Hepatocyte (in vitro differentiated cells): ENCODE data around the gene PEX7. TPM values are rescaled to one million over a fixed set of nuclear protein-coding genes. Genes with fewer than 3 reads are reported as not detected.
"Not testable (repeated sequence)": the region's sequence is repeated elsewhere in the genome, so short reads cannot be mapped to it uniquely, and the experiment has no call there.

Source experiments
- DNase-seq: peaks from one replicate; pipeline ENCODE4 v3.0.0-alpha.2; 2016; ENCODE audit warnings: low spot score
- H2AFZ ChIP-seq: fragments of 200-600 bp; sonication (generic); 2 replicates; pipeline ENCODE4 v1.6.0; 2016; ENCODE audit warnings: antibody characterized with exemption, mild to moderate bottlenecking
- H3K27ac ChIP-seq: fragments of 200-600 bp; sonication (generic); 2 replicates; pipeline ENCODE4 v1.5.1; 2016; ENCODE audit warnings: mild to moderate bottlenecking
- H3K27me3 ChIP-seq: fragments of 200-600 bp; sonication (generic); 2 replicates; pipeline ENCODE4 v1.6.1; 2016
- H3K36me3 ChIP-seq: fragments of 200-600 bp; sonication (generic); replicated peaks from 2 replicates; pipeline ENCODE4 v1.5.1; 2016; ENCODE audit warnings: low read depth; ENCODE audit not compliant: insufficient read depth
- H3K4me1 ChIP-seq: fragments of 200-600 bp; sonication (generic); 2 replicates; pipeline ENCODE4 v1.5.1; 2016; ENCODE audit warnings: mild to moderate bottlenecking, moderate library complexity; ENCODE audit not compliant: insufficient read depth
- H3K4me2 ChIP-seq: fragments of 200-600 bp; sonication (generic); 2 replicates; pipeline ENCODE4 v1.6.0; 2016
- H3K4me3 ChIP-seq: fragments of 200-600 bp; sonication (generic); 2 replicates; pipeline ENCODE4 v1.5.1; 2016; ENCODE audit warnings: mild to moderate bottlenecking
- H3K79me2 ChIP-seq: fragments of 200-600 bp; sonication (generic); 2 replicates; pipeline ENCODE4 v1.6.0; 2017; ENCODE audit warnings: mild to moderate bottlenecking
- H3K9me2 ChIP-seq: fragments of 200-600 bp; sonication (generic); replicated peaks from 2 replicates; pipeline ENCODE4 v1.6.0; 2017; ENCODE audit warnings: mild to moderate bottlenecking; ENCODE audit not compliant: insufficient read depth
- H3K9me3 ChIP-seq: fragments of 200-600 bp; sonication (generic); 2 replicates; pipeline ENCODE4 v1.5.1; 2016; ENCODE audit warnings: low read depth, mild to moderate bottlenecking
- H4K20me1 ChIP-seq: fragments of 200-600 bp; sonication (generic); 2 replicates; pipeline ENCODE4 v1.6.0; 2016; ENCODE audit warnings: mild to moderate bottlenecking; ENCODE audit not compliant: insufficient read depth, poor library complexity, severe bottlenecking
- CTCF ChIP-seq: fragments of 200-600 bp; sonication (generic); IDR thresholded peaks from 2 replicates; pipeline ENCODE4 v1.5.1; 2016; ENCODE audit warnings: antibody characterized with exemption, mild to moderate bottlenecking; ENCODE audit not compliant: poor library complexity
- EZH2 ChIP-seq: fragments of 200-600 bp; sonication (generic); IDR thresholded peaks from 2 replicates; pipeline ENCODE4 v1.6.1; 2016; ENCODE audit warnings: antibody characterized with exemption, mild to moderate bottlenecking, borderline replicate concordance
- EZH2phosphoT487 ChIP-seq: fragments of 200-600 bp; sonication (generic); IDR thresholded peaks from one replicate; pipeline ENCODE4 v1.6.1; 2018; ENCODE audit warnings: antibody characterized with exemption, mild to moderate bottlenecking, low read depth, moderate library complexity; ENCODE audit not compliant: unreplicated experiment, severe bottlenecking
- WGBS: methylation state at CpG from one replicate; pipeline ENCODE4 v1.1.6; 2016; ENCODE audit warnings: low lambda C conversion rate; ENCODE audit errors: missing lambda C conversion rate; 5-methylcytosine and 5-hydroxymethylcytosine counted together
- polyA plus RNA-seq: library from polyadenylated mRNA; unstranded; fragments of >200 nt; fragmentation: Nextera tagmentation; extraction: Ambion mirVana; gene quantifications from 2 replicates; pipeline ENCODE4 v1.2.1, GENCODE V29; 2016
- total RNA-seq: library from RNA; depleted of rRNA; stranded (reverse); fragments of >200 nt; gene quantifications from 2 replicates; pipeline ENCODE4 v1.2.3, GENCODE V29; 2014

The PEX7 gene
- total and polyA plus RNA-seq, 2 experiments from 2014 or later = 9.6 to 15.6 TPM

GRCh38 chr6:136945711-136946121 is 123.3 kb downstream of the PEX7 start:
- no peak overlapping the region for H3K4me2 ChIP-seq
- H3K36me3 ChIP-seq = no peaks in the 10 kb centered on the region
- no peaks in the 10 kb centered on the region for H3K9me3 ChIP-seq
- no peak for DNase-seq
- WGBS = 92% methylated on average over 4 of the region's 4 CpGs
- H3K4me3 ChIP-seq = no peak overlapping the region
- H2AFZ ChIP-seq = no peak overlapping the region
- H4K20me1 ChIP-seq = no peaks in the 10 kb centered on the region
- H3K27me3 ChIP-seq = no peaks in the 10 kb centered on the region
- no peaks in the 10 kb centered on the region for H3K9me2 ChIP-seq
- H3K79me2 ChIP-seq = no peaks in the 10 kb centered on the region
- H3K4me1 ChIP-seq = no peaks in the 10 kb centered on the region
- no peak overlapping the region for H3K27ac ChIP-seq
- TF ChIP-seq EZH2phosphoT487 = no peak
- no peak for TF ChIP-seq CTCF
- no peak for TF ChIP-seq EZH2

- Histone ChIP-seq H3K27me3 (no peaks in the 10 kb centered on the region), H3K27ac (no peak overlapping the region), H3K36me3 (no peaks in the 10 kb centered on the region), H4K20me1 (no peaks in the 10 kb centered on the region), H2AFZ (no peak overlapping the region), H3K79me2 (no peaks in the 10 kb centered on the region), H3K4me2 (no peak overlapping the region), H3K9me3 (no peaks in the 10 kb centered on the region), H3K4me3 (no peak overlapping the region), H3K4me1 (no peaks in the 10 kb centered on the region), H3K9me2 (no peaks in the 10 kb centered on the region)
- WGBS = 51% methylated on average over 9 of the region's 9 CpGs
- no peak for TF ChIP-seq CTCF
- no peak for TF ChIP-seq EZH2phosphoT487
- TF ChIP-seq EZH2 = no peak
- DNase-seq = no peak
Measured at GRCh38 chr6:136947037-136947436, 124.6 kb downstream of the PEX7 start.

GRCh38 chr6:136949957-136950356 is 127.6 kb downstream of the PEX7 start:
- H3K9me2 ChIP-seq, H3K36me3 ChIP-seq, H3K4me2 ChIP-seq, H3K4me1 ChIP-seq, H3K27me3 ChIP-seq, H4K20me1 ChIP-seq, H3K9me3 ChIP-seq, H3K27ac ChIP-seq, H3K79me2 ChIP-seq, H2AFZ ChIP-seq, H3K4me3 ChIP-seq, DNase-seq: not testable (repeated sequence)
- 98% methylated on average over 3 of the region's 3 CpGs for WGBS

- Histone ChIP-seq H3K27me3 (no peaks in the 10 kb centered on the region), H2AFZ (no peak overlapping the region), H3K27ac (no peak overlapping the region), H3K36me3 (no peaks in the 10 kb centered on the region), H3K79me2 (no peaks in the 10 kb centered on the region), H3K9me2 (no peaks in the 10 kb centered on the region), H4K20me1 (no peaks in the 10 kb centered on the region), H3K4me1 (no peaks in the 10 kb centered on the region), H3K4me2 (no peak overlapping the region), H3K4me3 (no peak overlapping the region), H3K9me3 (no peaks in the 10 kb centered on the region)
- no peak for DNase-seq
- TF ChIP-seq CTCF (no peak), EZH2 (no peak), EZH2phosphoT487 (no peak)
- 87% methylated on average over 4 of the region's 4 CpGs for WGBS
Measured at GRCh38 chr6:136950436-136951126, 128.2 kb downstream of the PEX7 start.
